Upper lobe of left lung (tissue), 6 donors: ENCODE results near the gene CCDC106. TPM values are rescaled to one million over a fixed set of nuclear protein-coding genes. Genes with fewer than 3 reads are reported as not detected.

Source experiments
- ATAC-seq, 2 donors: fragments of 200-7000 bp; cut with Tn5 transposase; one replicate each; pipeline ENCODE4 v1.9.1; 2022; ENCODE audit warnings: mild to moderate bottlenecking in 2 of 2, moderate library complexity in 2 of 2; ENCODE audit not compliant: low FRiP score in 2 of 2
- DNase-seq, 2 donors: peaks; one replicate each; pipeline ENCODE4 v3.0.0-alpha.2; 2019 to 2020
- H3K27ac ChIP-seq, 4 donors: fragments of 200-600 bp; sonication (generic); one replicate each; pipeline ENCODE4 v1.5.1; 2016 to 2019
- H3K27me3 ChIP-seq, 4 donors: fragments of 200-600 bp; sonication (generic); one replicate each; pipeline ENCODE4 v1.5.1; 2017 to 2019
- H3K36me3 ChIP-seq, 4 donors: fragments of 200-600 bp; sonication (generic); one replicate each; pipeline ENCODE4 v1.5.1; 2016 to 2019
- H3K4me1 ChIP-seq, 4 donors: fragments of 200-600 bp; sonication (generic); one replicate each; pipeline ENCODE4 v1.5.1; 2018 to 2019
- H3K4me3 ChIP-seq, 4 donors: fragments of 200-600 bp; sonication (generic); one replicate each; pipeline ENCODE4 v1.5.1; 2017 to 2019; ENCODE audit warnings: mild to moderate bottlenecking in 2 of 4, moderate library complexity in 1 of 4
- H3K9me3 ChIP-seq, 4 donors: fragments of 200-600 bp; sonication (generic); one replicate each; pipeline ENCODE4 v1.5.1; 2018 to 2019
- CTCF ChIP-seq, 6 experiments: fragments of 450-650 bp in 4 of 6; fragments of 200-600 bp in 2 of 6; sonication (generic) in 2 of 6; IDR thresholded peaks; one replicate each; pipeline ENCODE4 v1.5.1; 2016 to 2019; ENCODE audit warnings: antibody characterized with exemption in 6 of 6
- EP300 ChIP-seq, 4 donors: sonication (generic); formaldehyde crosslinking; IDR thresholded peaks; one replicate each; pipeline ENCODE4 v1.5.1; 2017; ENCODE audit warnings: antibody characterized with exemption in 4 of 4, control low read depth in 2 of 4
- POLR2A ChIP-seq, 4 donors: fragments of 450-650 bp; IDR thresholded peaks; one replicate each; pipeline ENCODE4 v1.5.1; 2016 to 2017; ENCODE audit warnings: antibody characterized with exemption in 4 of 4, mild to moderate bottlenecking in 2 of 4
- POLR2AphosphoS5 ChIP-seq, 2 donors: sonication (generic); formaldehyde crosslinking; IDR thresholded peaks; one replicate each; pipeline ENCODE4 v1.5.1; 2017; ENCODE audit warnings: antibody characterized with exemption in 2 of 2
- WGBS, 2 donors: methylation state at CpG; one replicate each; pipeline ENCODE4 v1.1.5; 2017 to 2018; 5-methylcytosine and 5-hydroxymethylcytosine counted together
- total RNA-seq, 6 donors: library from RNA; depleted of rRNA in 4 of 6; stranded (reverse); fragments of >200 nt in 4 of 6; gene quantifications; one replicate each; pipeline versions ENCODE4 v1.1.0 to v1.2.1, GENCODE V29; 2016 to 2021
- donor health status: DM: no; HTN: no; CAD: no; lungs with moderate emphysema.
- donor health status: DM: no; HTN: yes; CAD: no; lungs with severe emphysema.

CCDC106 gene
- total RNA-seq, 6 donors from 2014 or later, result 15.3 to 44.0 (median 17.1) TPM

DNA sequence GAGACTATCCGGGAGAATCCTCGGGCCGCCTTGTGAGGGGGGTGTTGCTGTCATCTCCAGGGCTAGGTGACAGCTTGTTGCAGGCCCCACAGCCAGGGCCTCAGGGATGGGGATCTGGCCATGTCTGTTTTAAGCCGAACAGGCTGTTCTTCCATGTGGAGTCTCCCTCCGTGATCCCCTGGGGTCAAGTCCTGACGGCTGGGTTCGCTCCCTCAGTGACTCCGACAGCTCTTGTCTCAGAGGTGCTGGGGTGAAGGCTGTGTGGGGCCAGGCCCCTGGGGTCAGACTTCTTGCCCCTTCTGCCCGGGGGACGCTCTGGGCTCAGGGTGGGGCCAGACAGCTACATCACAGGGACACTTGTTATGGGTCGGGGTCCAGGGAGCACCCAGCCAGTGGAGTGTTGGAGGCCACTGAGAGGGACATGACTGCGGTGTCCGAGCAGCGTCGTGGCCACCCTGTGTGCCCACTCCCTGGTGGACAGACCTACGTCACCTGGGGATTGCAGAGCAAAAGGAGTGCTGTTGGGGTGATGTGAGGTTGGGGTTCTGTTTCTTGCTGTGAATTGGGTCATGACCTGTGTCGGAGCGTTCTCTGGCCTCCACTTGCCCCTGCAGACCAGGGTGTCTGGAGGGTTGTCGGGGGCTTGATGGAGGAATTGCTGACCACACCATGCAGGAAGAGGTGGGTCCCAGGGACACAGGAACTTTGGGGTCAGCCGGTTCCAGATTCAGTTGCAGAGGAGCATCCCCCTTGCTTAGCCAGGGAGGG is 48.5 kb downstream of the CCDC106 start:
- Histone ChIP-seq H3K27ac (no peak overlapping the region), H3K4me1 (no peaks in the 10 kb centered on the region), H3K36me3 (peaks cover 33 to 86% (median 61%) of the 10 kb centered on the region in 4 donors), H3K27me3 (no peaks in the 10 kb centered on the region), H3K4me3 (no peak overlapping the region), H3K9me3 (no peaks in the 10 kb centered on the region)
- 94 to 98% methylated on average over 7 to 20 of the region's 20 CpGs for WGBS, 2 donors
- DNase-seq (no peak), ATAC-seq (no peak)
- TF ChIP-seq EP300 (IDR thresholded peaks at IDR 0.05), result no peak
- TF ChIP-seq POLR2A (IDR thresholded peaks at IDR 0.05), result no peak
- TF ChIP-seq POLR2AphosphoS5 (IDR thresholded peaks at IDR 0.05), result no peak
- no peak for TF ChIP-seq CTCF (IDR thresholded peaks at IDR 0.05)

- no peak for ATAC-seq
Observed at GRCh38 chr19:55697069-55697440, 49.0 kb downstream of the CCDC106 start.

GRCh38 chr19:55697698-55698097 is 49.7 kb downstream of the CCDC106 start:
- H3K9me3 ChIP-seq, result no peaks in the 10 kb centered on the region
- no peak overlapping the region for H3K4me3 ChIP-seq
- H3K27me3 ChIP-seq, result no peaks in the 10 kb centered on the region
- H3K4me1 ChIP-seq, result no peaks in the 10 kb centered on the region
- no peak for TF ChIP-seq EP300 (IDR thresholded peaks at IDR 0.05)
- TF ChIP-seq CTCF (IDR thresholded peaks at IDR 0.05), result no peak
- TF ChIP-seq POLR2A (IDR thresholded peaks at IDR 0.05), result no peak
- ATAC-seq, result no peak
- no peak for DNase-seq
- H3K36me3 ChIP-seq, result peaks cover 26 to 74% (median 49%) of the 10 kb centered on the region in 4 donors
- no peak overlapping the region for H3K27ac ChIP-seq
- WGBS, 2 donors, result 89 to 94% methylated on average over 8 of the region's 8 CpGs

More at GRCh38 chr19:55697069-55697440, 49.0 kb downstream of the CCDC106 start:
- H3K27ac ChIP-seq, result no peak overlapping the region
- H3K27me3 ChIP-seq, result no peaks in the 10 kb centered on the region
- H3K4me1 ChIP-seq, result no peaks in the 10 kb centered on the region
- no peak for TF ChIP-seq POLR2A (IDR thresholded peaks at IDR 0.05)
- TF ChIP-seq POLR2AphosphoS5 (IDR thresholded peaks at IDR 0.05), result no peak
- no peak for TF ChIP-seq EP300 (IDR thresholded peaks at IDR 0.05)
- TF ChIP-seq CTCF (IDR thresholded peaks at IDR 0.05), result no peak
- no peak for DNase-seq
- peaks cover 28 to 81% (median 55%) of the 10 kb centered on the region in 4 donors for H3K36me3 ChIP-seq
- no peak overlapping the region for H3K4me3 ChIP-seq
- no peaks in the 10 kb centered on the region for H3K9me3 ChIP-seq
- 90% methylated on average over 5 to 12 of the region's 12 CpGs for WGBS, 2 donors

GRCh38 chr19:55698256-55698655 is 50.2 kb downstream of the CCDC106 start:
- Histone ChIP-seq H3K9me3 (no peaks in the 10 kb centered on the region), H3K4me1 (no peaks in the 10 kb centered on the region), H3K4me3 (no peak overlapping the region), H3K36me3 (peaks cover 20 to 69% (median 44%) of the 10 kb centered on the region in 4 donors), H3K27ac (no peak overlapping the region), H3K27me3 (no peaks in the 10 kb centered on the region)
- no peak for DNase-seq
- TF ChIP-seq EP300 (IDR thresholded peaks at IDR 0.05) (no peak), POLR2AphosphoS5 (IDR thresholded peaks at IDR 0.05) (no peak), POLR2A (IDR thresholded peaks at IDR 0.05) (no peak), CTCF (IDR thresholded peaks at IDR 0.05) (no peak)
- no peak for ATAC-seq
- 85 to 90% methylated on average over 11 to 17 of the region's 17 CpGs for whole genome bisulfite sequencing, 2 donors

DNA sequence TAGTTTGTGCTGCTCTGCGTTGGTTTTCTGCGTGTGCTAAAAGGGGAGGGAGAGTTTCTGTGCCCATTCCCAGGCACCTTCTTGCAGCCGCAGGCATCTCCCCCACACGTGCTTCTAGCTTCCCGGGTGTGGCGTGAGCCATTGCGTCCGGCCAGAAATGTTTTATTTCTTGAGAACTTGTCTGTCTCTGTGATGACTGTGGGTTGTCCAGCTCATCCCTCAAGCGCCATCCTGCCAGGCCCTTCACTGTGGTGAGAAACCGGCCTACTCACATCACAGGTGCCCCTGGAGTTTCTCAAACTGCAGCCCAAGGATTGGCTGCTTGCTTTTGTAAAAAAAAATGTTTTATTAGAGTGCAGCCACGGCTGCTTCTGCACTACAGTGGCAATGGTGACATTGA is 51.2 kb downstream of the CCDC106 start:
- Histone ChIP-seq H3K27ac (no peak overlapping the region), H3K36me3 (peaks cover 17 to 60% (median 36%) of the 10 kb centered on the region in 4 donors), H3K9me3 (no peaks in the 10 kb centered on the region), H3K4me3 (no peak overlapping the region), H3K4me1 (peaks cover 0 to 5% (median 1%) of the 10 kb centered on the region in 4 donors), H3K27me3 (no peaks in the 10 kb centered on the region)
- DNase-seq (no peak), ATAC-seq (no peak)
- 81 to 90% methylated on average over 9 to 11 of the region's 11 CpGs for whole genome bisulfite sequencing, 2 donors
- TF ChIP-seq POLR2A (IDR thresholded peaks at IDR 0.05), result no peak
- TF ChIP-seq POLR2AphosphoS5 (IDR thresholded peaks at IDR 0.05), result no peak
- TF ChIP-seq EP300 (IDR thresholded peaks at IDR 0.05), result no peak
- no peak for TF ChIP-seq CTCF (IDR thresholded peaks at IDR 0.05)
